Progenitor cell of endocrine pancreas (in vitro differentiated cells): ENCODE results near the gene OR6N2. TPM values are rescaled to one million over a fixed set of nuclear protein-coding genes. Genes with fewer than 3 reads are reported as not detected.

Experiments used
- DNase-seq: peaks from one replicate; pipeline ENCODE4 v3.0.0; 2021; ENCODE audit warnings: low spot score; ENCODE audit not compliant: unreplicated experiment
- H3K27ac Mint-ChIP-seq: 2 replicates; pipeline ENCODE4 v1.8.0; 2021; ENCODE audit warnings: mild to moderate bottlenecking, moderate library complexity, mixed read lengths
- H3K27me3 Mint-ChIP-seq: 2 replicates; pipeline ENCODE4 v1.8.0; 2021; ENCODE audit warnings: mixed read lengths
- H3K36me3 Mint-ChIP-seq: 2 replicates; pipeline ENCODE4 v1.8.0; 2022; ENCODE audit warnings: mixed read lengths; ENCODE audit not compliant: insufficient read depth
- H3K4me1 Mint-ChIP-seq: 2 replicates; pipeline ENCODE4 v1.8.0; 2021; ENCODE audit warnings: low read depth, mixed read lengths
- H3K4me3 Mint-ChIP-seq: 2 replicates; pipeline ENCODE4 v1.8.0; 2021; ENCODE audit warnings: low read depth, mild to moderate bottlenecking, moderate library complexity, mixed read lengths
- H3K9me3 Mint-ChIP-seq: 2 replicates; pipeline ENCODE4 v1.8.0; 2021; ENCODE audit warnings: low read depth, mixed read lengths
- CTCF ChIP-seq: fragments of 200-600 bp; sonication (generic); IDR thresholded peaks from one replicate; pipeline ENCODE4 v1.5.0; 2021; ENCODE audit warnings: antibody characterized with exemption, mild to moderate bottlenecking; ENCODE audit not compliant: unreplicated experiment
- long read RNA-seq: library from polyadenylated mRNA; unstranded; transcript quantifications from one replicate; pipeline ENCODE4 v2.0.0, GENCODE V29; 2020
- total RNA-seq: library from RNA; stranded (reverse); gene quantifications from 2 replicates; pipeline ENCODE4 v1.2.1, GENCODE V29; 2021

Gene OR6N2, protein sequence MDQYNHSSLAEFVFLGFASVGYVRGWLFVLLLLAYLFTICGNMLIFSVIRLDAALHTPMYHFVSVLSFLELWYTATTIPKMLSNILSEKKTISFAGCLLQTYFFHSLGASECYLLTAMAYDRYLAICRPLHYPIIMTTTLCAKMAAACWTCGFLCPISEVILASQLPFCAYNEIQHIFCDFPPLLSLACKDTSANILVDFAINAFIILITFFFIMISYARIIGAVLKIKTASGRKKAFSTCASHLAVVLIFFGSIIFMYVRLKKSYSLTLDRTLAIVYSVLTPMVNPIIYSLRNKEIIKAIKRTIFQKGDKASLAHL
- total RNA-seq: not detected in 2 replicates
- long read RNA-seq: 0 reads

DNA sequence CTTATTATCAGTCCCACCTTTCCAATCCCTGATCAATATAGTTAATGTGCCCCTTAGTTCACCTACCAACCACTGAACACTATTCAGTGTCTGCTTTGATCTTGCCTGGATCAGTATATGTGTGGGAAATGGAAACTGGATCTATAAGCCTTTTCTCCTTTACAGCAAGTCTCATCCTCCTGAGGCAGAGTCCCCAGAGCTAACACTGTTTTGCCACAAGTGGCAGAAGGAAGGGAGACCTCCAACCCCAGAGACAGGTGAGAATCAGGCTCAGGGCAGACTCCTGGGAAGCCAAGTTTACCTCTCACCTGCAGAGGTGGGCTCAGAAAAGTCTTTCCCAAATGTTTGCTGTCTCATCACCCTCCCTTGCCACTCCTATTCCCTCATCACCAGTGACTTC lies at the start of gene OR6N2:
Gene OR6N2 (minus strand): TSS at position 101 of the 400 bp plus-strand sequence. CDS start 3,569 bp downstream, outside the sequence.
- no peak for TF ChIP-seq CTCF
- Mint-ChIP-seq H3K27ac (no peak within 1 kb of the TSS), H3K27me3 (peaks cover under 1% of the 10 kb centered on the region), H3K36me3 (no peaks in the 10 kb centered on the region), H3K4me3 (no peak within 1 kb of the TSS), H3K9me3 (no peaks in the 10 kb centered on the region), H3K4me1 (no peaks in the 10 kb centered on the region)
- no peak for DNase-seq

- Mint-ChIP-seq H3K4me3 (no peak overlapping the region), H3K9me3 (peaks cover 28% of the 10 kb centered on the region), H3K36me3 (no peaks in the 10 kb centered on the region), H3K4me1 (no peaks in the 10 kb centered on the region), H3K27ac (no peak overlapping the region), H3K27me3 (no peaks in the 10 kb centered on the region)
- no peak for TF ChIP-seq CTCF
- DNase-seq: no peak
Observed at GRCh38 chr1:158830074-158830677, 49.2 kb upstream of the OR6N2 start.

DNA sequence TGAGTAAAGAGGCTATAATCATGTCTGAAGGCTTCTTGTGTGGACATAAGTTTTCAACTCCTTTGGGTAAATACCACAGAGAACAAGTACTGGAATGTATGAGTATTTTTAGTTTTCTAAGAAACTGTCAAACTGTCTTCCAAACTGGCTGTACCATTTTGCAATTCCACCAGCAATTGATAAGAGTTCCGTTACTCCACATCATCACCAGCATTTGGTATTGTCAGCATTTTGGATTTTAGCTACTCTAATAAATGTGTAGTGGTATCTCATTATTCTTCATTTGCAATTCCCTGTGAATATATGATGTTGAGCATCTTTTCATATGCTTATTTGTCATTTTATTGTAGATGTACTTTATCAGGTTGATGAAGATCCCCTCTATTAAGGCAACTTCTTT lies 40.7 kb upstream of the OR6N2 start:
- Mint-ChIP-seq H3K4me3 (no peak overlapping the region), H3K9me3 (peaks cover 25% of the 10 kb centered on the region), H3K36me3 (no peaks in the 10 kb centered on the region), H3K27ac (no peak overlapping the region), H3K4me1 (peaks cover 1% of the 10 kb centered on the region), H3K27me3 (no peaks in the 10 kb centered on the region)
- no peak for DNase-seq
- TF ChIP-seq CTCF: no peak

DNA sequence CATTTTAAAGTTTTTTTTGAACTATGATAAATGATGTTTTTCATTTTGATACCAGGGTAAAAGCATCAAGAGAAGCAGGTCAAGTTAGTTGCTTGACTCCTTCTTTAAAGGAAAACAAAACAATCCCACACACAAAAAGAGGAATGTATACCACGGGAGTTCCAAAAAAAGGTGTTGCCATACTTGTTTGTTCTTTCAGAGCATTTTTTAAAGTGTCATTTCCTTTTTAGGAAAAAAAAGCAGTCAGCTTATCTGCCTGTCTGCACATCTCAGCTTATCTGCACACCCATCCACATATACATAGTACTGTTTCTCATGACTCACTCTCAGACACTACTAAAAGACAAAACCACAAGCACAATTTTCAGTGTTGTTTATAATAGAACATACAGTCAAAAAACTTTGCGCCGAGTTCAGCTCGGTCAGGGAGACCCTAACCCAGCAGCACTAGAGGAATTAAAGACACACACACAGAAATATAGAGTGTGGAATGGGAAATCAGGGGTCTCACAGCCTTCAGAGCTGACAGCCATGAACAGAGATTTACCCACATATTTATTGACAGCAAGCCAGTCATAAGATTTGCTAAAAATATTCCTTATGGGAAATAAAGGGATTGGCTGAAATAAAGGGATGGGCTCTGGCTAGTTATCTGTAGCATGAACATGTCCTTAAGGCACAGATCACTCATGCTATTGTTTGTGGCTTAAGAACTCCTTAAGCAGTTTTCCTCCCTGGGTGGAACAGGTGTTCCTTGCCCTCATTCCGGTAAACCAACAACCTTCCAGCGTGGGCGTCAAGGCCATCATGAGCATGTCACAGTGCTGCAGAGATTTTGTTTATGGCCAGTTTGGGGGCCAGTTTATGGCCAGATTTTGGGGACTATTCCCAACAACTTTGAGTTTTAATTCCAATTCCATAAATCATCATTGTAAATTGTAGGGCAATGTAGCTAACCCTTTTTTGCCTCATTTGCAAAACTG lies 38.7 kb upstream of the OR6N2 start:
- Mint-ChIP-seq H3K4me1 (peaks cover 1% of the 10 kb centered on the region), H3K27me3 (no peaks in the 10 kb centered on the region), H3K9me3 (peaks cover 17% of the 10 kb centered on the region), H3K4me3 (no peak overlapping the region), H3K27ac (peak overlapping the region; percentile 1), H3K36me3 (no peaks in the 10 kb centered on the region)
- no peak for TF ChIP-seq CTCF
- DNase-seq: no peak

DNA sequence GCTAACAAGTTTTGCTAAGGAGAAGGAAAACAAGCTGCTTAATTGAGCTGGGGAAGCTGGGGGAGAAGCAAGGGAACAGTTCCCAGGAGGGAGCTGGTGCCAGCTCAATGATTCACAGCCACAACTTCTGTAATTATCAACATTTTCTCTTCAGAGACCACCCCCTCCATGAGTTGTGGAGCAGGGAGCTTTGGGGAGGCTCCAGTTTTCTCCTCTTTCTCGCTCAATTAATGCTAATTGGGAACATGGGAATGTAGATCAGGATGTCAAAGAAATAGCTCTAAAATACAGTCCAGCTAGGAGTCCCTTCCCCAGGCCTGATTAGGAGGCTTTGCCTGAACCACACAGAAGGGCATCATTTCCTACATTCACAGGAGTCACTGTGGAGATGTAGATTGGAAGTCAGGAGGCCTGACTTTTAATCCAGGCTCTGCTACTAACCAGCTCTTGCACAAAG lies 38.0 kb upstream of the OR6N2 start:
- Mint-ChIP-seq H3K9me3 (peaks cover 17% of the 10 kb centered on the region), H3K4me3 (no peak overlapping the region), H3K4me1 (peaks cover 1% of the 10 kb centered on the region), H3K27ac (no peak overlapping the region), H3K36me3 (no peaks in the 10 kb centered on the region), H3K27me3 (no peaks in the 10 kb centered on the region)
- DNase-seq: no peak
- TF ChIP-seq CTCF: no peak
